ENCODE data around the gene NCR3LG1. TPM values are rescaled to one million over a fixed set of nuclear protein-coding genes. Genes with fewer than 3 reads are reported as not detected.

NCR3LG1 gene
- total RNA-seq, 1 donor = 26.4 TPM

DNA sequence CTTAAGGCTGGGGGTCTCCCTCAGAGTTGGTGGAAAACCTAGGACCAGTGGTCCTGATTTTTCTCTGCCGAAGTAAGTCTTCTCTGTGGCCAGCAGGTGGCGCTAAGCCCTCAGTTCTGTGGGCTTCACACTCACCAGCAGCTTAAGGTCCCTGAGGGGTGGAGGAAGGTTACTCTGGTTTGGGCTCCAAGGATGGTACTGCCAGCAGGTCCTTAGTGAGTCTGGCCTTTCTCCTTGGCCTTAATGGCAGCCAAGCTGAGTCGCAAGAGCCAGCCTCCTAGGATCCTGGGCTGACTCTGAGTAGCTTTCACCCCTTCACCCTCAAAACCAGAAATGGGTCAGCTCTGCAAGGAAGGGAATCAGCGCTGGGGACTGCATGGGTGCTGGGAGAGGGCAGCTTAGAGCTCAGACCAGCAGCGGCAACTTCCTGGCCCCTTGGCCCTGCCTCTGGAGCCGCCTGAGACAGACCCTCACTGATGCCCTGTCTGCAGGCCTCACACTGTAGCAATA lies 32.5 kb downstream of the NCR3LG1 start:
- Histone ChIP-seq H4K20me1 (ENCODE audit: insufficient read depth, low read length) (peaks cover 3% of the 10 kb centered on the region), H3K27me3 (ENCODE audit: insufficient read depth, low read length) (peaks cover 3% of the 10 kb centered on the region), H3K4me1 (ENCODE audit: insufficient read depth, low read length) (peaks cover 6% of the 10 kb centered on the region), H3K4me2 (ENCODE audit: insufficient read depth, low read length) (no peak overlapping the region), H3K4me3 (ENCODE audit: insufficient read depth, low read length) (no peak overlapping the region), H3K79me2 (ENCODE audit: insufficient read depth, low read length) (no peaks in the 10 kb centered on the region), H3K27ac (ENCODE audit: low read depth, low read length) (no peak overlapping the region), H3K36me3 (ENCODE audit: insufficient read depth, low read length) (no peaks in the 10 kb centered on the region), H2AFZ (ENCODE audit: low read length) (no peak overlapping the region), H3K9me3 (ENCODE audit: low read depth, low read length) (no peaks in the 10 kb centered on the region)
- TF ChIP-seq, protein P1, sequence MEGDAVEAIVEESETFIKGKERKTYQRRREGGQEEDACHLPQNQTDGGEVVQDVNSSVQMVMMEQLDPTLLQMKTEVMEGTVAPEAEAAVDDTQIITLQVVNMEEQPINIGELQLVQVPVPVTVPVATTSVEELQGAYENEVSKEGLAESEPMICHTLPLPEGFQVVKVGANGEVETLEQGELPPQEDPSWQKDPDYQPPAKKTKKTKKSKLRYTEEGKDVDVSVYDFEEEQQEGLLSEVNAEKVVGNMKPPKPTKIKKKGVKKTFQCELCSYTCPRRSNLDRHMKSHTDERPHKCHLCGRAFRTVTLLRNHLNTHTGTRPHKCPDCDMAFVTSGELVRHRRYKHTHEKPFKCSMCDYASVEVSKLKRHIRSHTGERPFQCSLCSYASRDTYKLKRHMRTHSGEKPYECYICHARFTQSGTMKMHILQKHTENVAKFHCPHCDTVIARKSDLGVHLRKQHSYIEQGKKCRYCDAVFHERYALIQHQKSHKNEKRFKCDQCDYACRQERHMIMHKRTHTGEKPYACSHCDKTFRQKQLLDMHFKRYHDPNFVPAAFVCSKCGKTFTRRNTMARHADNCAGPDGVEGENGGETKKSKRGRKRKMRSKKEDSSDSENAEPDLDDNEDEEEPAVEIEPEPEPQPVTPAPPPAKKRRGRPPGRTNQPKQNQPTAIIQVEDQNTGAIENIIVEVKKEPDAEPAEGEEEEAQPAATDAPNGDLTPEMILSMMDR (IDR thresholded peaks at IDR 0.05; ENCODE audit: extremely low read depth, low read depth, low read length) = peak; percentile 94
- peak; percentile 92 for DNase-seq (ENCODE audit: insufficient read length, low spot score, missing footprints)

DNA sequence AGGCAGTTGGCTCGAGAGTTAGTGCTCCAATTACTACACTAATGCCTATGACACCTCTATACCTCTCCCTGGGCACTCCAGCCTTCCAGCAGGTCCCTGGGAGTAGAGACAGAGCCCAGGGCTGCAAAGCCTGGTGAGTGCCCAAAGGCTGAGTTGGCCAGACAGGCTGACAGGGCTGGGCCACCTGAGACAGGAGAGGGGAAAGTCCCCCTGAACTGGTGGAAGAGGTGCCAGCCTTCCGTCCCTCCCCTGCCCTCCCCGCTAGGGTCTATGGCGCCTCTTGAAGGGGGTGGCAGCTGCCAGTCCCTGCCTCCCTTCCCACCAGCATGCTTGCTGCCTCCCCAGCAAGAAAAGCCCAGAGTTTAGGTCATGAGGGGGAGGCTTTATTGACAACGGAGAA lies 33.9 kb downstream of the NCR3LG1 start:
- TF ChIP-seq, protein P1 (IDR thresholded peaks at IDR 0.05; ENCODE audit: extremely low read depth, low read depth, low read length) = no peak
- Histone ChIP-seq H3K27me3 (ENCODE audit: insufficient read depth, low read length) (peaks cover 4% of the 10 kb centered on the region), H3K4me1 (ENCODE audit: insufficient read depth, low read length) (peaks cover 9% of the 10 kb centered on the region), H4K20me1 (ENCODE audit: insufficient read depth, low read length) (peaks cover 3% of the 10 kb centered on the region), H2AFZ (ENCODE audit: low read length) (no peak overlapping the region), H3K4me3 (ENCODE audit: insufficient read depth, low read length) (no peak overlapping the region), H3K4me2 (ENCODE audit: insufficient read depth, low read length) (no peak overlapping the region), H3K79me2 (ENCODE audit: insufficient read depth, low read length) (no peaks in the 10 kb centered on the region), H3K27ac (ENCODE audit: low read depth, low read length) (no peak overlapping the region), H3K36me3 (ENCODE audit: insufficient read depth, low read length) (no peaks in the 10 kb centered on the region), H3K9me3 (ENCODE audit: low read depth, low read length) (no peaks in the 10 kb centered on the region)
- DNase-seq (ENCODE audit: insufficient read length, low spot score, missing footprints) = no peak

DNA sequence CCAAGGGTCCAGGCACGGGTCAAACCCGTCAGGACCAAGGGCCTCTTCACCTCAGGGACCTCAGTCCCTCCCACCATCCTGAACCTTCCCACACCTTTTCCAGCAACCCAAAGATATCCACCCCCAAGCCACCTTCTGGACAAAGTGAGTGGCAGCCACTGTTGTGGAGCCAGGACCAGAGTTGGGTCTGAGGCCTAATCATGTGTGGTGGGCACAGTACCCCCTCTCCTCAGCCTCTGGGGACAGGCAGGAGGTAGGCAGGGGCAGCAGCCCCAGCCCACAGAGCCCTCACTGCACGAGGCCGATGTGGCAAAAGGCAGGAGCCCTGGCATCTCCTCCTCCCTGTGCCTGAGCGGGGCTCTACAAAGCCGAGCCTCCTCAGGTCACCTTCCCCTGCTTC lies 34.3 kb downstream of the NCR3LG1 start:
- H3K27ac ChIP-seq (ENCODE audit: low read depth, low read length) = no peak overlapping the region
- H3K36me3 ChIP-seq (ENCODE audit: insufficient read depth, low read length) = no peaks in the 10 kb centered on the region
- H4K20me1 ChIP-seq (ENCODE audit: insufficient read depth, low read length) = peaks cover 3% of the 10 kb centered on the region
- no peak for DNase-seq (ENCODE audit: insufficient read length, low spot score, missing footprints)
- TF ChIP-seq, protein P1 (IDR thresholded peaks at IDR 0.05; ENCODE audit: extremely low read depth, low read depth, low read length) = no peak
- H3K79me2 ChIP-seq (ENCODE audit: insufficient read depth, low read length) = no peaks in the 10 kb centered on the region
- peaks cover 8% of the 10 kb centered on the region for H3K4me1 ChIP-seq (ENCODE audit: insufficient read depth, low read length)
- H3K4me3 ChIP-seq (ENCODE audit: insufficient read depth, low read length) = no peak overlapping the region
- H2AFZ ChIP-seq (ENCODE audit: low read length) = no peak overlapping the region
- H3K9me3 ChIP-seq (ENCODE audit: low read depth, low read length) = no peaks in the 10 kb centered on the region
- peaks cover 9% of the 10 kb centered on the region for H3K27me3 ChIP-seq (ENCODE audit: insufficient read depth, low read length)
- H3K4me2 ChIP-seq (ENCODE audit: insufficient read depth, low read length) = no peak overlapping the region

DNA sequence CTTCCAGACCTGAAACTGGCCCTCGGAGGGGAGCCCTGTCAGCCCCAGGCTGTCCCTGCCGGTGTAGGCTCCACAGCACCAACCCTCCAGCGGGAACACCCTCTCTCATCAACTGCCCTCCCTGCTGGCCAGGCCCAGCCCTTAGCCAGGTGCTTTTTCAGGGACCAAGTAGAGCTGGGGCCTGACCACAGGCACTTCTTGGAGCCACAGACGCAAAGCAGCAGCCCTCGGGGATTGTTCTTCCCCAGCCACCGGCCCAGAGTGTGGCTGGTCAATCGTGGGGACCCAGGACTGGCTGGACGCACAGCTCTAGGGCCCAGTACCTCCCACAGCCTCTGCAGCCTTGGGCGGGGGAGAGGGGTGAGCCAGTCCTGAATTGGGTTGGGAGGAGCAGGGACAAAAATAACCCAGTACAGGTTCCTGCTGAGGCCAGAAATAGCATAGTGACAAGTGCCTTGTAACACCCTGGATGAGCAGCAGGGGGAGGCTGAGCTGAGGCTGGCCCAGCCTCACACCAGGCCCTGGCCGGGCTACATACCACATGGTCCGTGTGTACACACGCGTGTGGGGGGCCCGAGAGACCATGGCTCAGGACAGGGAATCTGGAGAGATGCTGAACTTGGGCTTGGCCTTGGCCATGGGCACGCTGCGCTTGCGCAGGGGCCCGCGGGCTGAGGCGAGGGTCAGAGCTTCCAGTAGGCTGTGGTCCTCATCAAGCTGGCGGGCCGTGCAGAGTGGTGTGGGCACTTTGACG lies 34.9 kb downstream of the NCR3LG1 start:
- Histone ChIP-seq H3K4me3 (ENCODE audit: insufficient read depth, low read length) (no peak overlapping the region), H2AFZ (ENCODE audit: low read length) (no peak overlapping the region), H4K20me1 (ENCODE audit: insufficient read depth, low read length) (peaks cover 3% of the 10 kb centered on the region), H3K27ac (ENCODE audit: low read depth, low read length) (no peak overlapping the region), H3K79me2 (ENCODE audit: insufficient read depth, low read length) (no peaks in the 10 kb centered on the region), H3K4me1 (ENCODE audit: insufficient read depth, low read length) (peaks cover 2% of the 10 kb centered on the region), H3K4me2 (ENCODE audit: insufficient read depth, low read length) (no peak overlapping the region), H3K9me3 (ENCODE audit: low read depth, low read length) (no peaks in the 10 kb centered on the region), H3K36me3 (ENCODE audit: insufficient read depth, low read length) (no peaks in the 10 kb centered on the region), H3K27me3 (ENCODE audit: insufficient read depth, low read length) (peaks cover 9% of the 10 kb centered on the region)
- peak; percentile 96 for DNase-seq (ENCODE audit: insufficient read length, low spot score, missing footprints)
- TF ChIP-seq, protein P1 (IDR thresholded peaks at IDR 0.05; ENCODE audit: extremely low read depth, low read depth, low read length) = peak; percentile 61

Measured in osteoblast (primary cell).